H1 (cell line): ENCODE measurements around the gene IRF3. TPM values are rescaled to one million over a fixed set of nuclear protein-coding genes. Genes with fewer than 3 reads are reported as not detected.
A peak's percentile ranks its signal among the peaks of the same experiment; 100 is the strongest.

Experiments used
- BACH1 ChIP-seq: IDR thresholded peaks from 2 replicates; pipeline ENCODE4 v1.6.1; 2012; ENCODE audit warnings: low read length, improper control_type of control experiment
- BRCA1 ChIP-seq: IDR thresholded peaks from 2 replicates; pipeline ENCODE4 v1.6.1; 2012; ENCODE audit warnings: low read depth, low read length, improper control_type of control experiment
- CBX5 ChIP-seq: fragments of 300-800, 300-1000 bp; sonication (generic); IDR thresholded peaks from 2 replicates; pipeline ENCODE4 v1.7.1; 2016; ENCODE audit warnings: antibody characterized with exemption, low read length, low read depth
- CHD1 ChIP-seq: IDR thresholded peaks from 2 replicates; pipeline ENCODE4 v1.6.1; 2012; ENCODE audit warnings: low read depth, low read length, improper control_type of control experiment
- CHD2 ChIP-seq: IDR thresholded peaks from 2 replicates; pipeline ENCODE4 v1.6.1; 2012; ENCODE audit warnings: low read length, improper control_type of control experiment
- CREB1 ChIP-seq: IDR thresholded peaks from 2 replicates; pipeline ENCODE4 v1.6.1; 2012; ENCODE audit warnings: inconsistent platforms
- GABPA ChIP-seq: IDR thresholded peaks from 2 replicates; pipeline ENCODE4 v1.6.1; 2011; ENCODE audit warnings: mild to moderate bottlenecking, low read length, moderate library complexity, borderline replicate concordance; ENCODE audit not compliant: insufficient read depth
- HDAC2 ChIP-seq, 2 experiments: fragments of 300-600 bp in 1 of 2; sonication (generic) in 1 of 2; IDR thresholded peaks; 2 replicates each; pipeline ENCODE4 v1.6.1; 2011 to 2012; ENCODE audit warnings: low read depth in 2 of 2, low read length in 2 of 2, mild to moderate bottlenecking in 2 of 2, moderate library complexity in 2 of 2, borderline replicate concordance in 1 of 2, inconsistent platforms in 1 of 2
- JUND ChIP-seq: IDR thresholded peaks from 2 replicates; pipeline ENCODE4 v1.6.1; 2011; ENCODE audit warnings: mild to moderate bottlenecking, improper control_type of control experiment, low read length
- NANOG ChIP-seq: IDR thresholded peaks from 2 replicates; pipeline ENCODE4 v1.6.1; 2011; ENCODE audit warnings: low read length, low read depth, mild to moderate bottlenecking, inconsistent platforms; ENCODE audit not compliant: insufficient read depth, poor library complexity, severe bottlenecking
- RFX5 ChIP-seq: IDR thresholded peaks from 2 replicates; pipeline ENCODE4 v1.6.1; 2011; ENCODE audit warnings: low read depth, low read length, improper control_type of control experiment, borderline replicate concordance
- SAP30 ChIP-seq: fragments of 300-600 bp; sonication (generic); IDR thresholded peaks from 2 replicates; pipeline ENCODE4 v1.7.1; 2012; ENCODE audit warnings: low read length, moderate library complexity, mild to moderate bottlenecking, inconsistent platforms; ENCODE audit not compliant: insufficient read depth, insufficient replicate concordance
- SIX5 ChIP-seq: IDR thresholded peaks from 2 replicates; pipeline ENCODE4 v1.6.1; 2011; ENCODE audit warnings: mild to moderate bottlenecking, low read depth, low read length
- SP1 ChIP-seq: IDR thresholded peaks from 2 replicates; pipeline ENCODE4 v1.6.1; 2011; ENCODE audit warnings: low read depth, low read length
- TAF1 ChIP-seq: IDR thresholded peaks from 2 replicates; pipeline ENCODE4 v1.6.1; 2011; ENCODE audit warnings: mild to moderate bottlenecking, low read depth, low read length
- TAF7 ChIP-seq: optimal IDR thresholded peaks from 2 replicates; pipeline ENCODE3; 2011; ENCODE audit warnings: low read depth, mild to moderate bottlenecking, inconsistent platforms, low read length, moderate library complexity, borderline replicate concordance
- TEAD4 ChIP-seq: IDR thresholded peaks from 2 replicates; pipeline ENCODE4 v1.6.1; 2012; ENCODE audit warnings: low read depth, low read length, inconsistent platforms, mixed read lengths
- polyA plus RNA-seq, 7 experiments: library from polyadenylated mRNA; depleted of rRNA in 3 of 7; stranded (reverse) in 5 of 7; unstranded in 2 of 7; fragments of >200 nt in 5 of 7; fragments of 200-250 nt in 2 of 7; gene quantifications; 1 replicate in 5 of 7; 2 replicates in 1 of 7; 4 replicates in 1 of 7; pipeline versions ENCODE4 v1.2.1 to v1.2.3, GENCODE V29; 2011 to 2013; ENCODE audit warnings: missing spikeins in 2 of 7, mixed read lengths in 2 of 7
- total RNA-seq: library from RNA; stranded (reverse); fragmentation: NEBNext Ultra II Directional; extraction: Animal tissue kit (Norgen Biotek cat#: 25700); gene quantifications from 2 replicates; pipeline ENCODE4 v1.2.1, GENCODE V29; 2021
- TF ChIP-seq, protein P1 (sequence below): IDR thresholded peaks from 2 replicates; pipeline ENCODE4 v1.6.1; 2012; ENCODE audit warnings: low read length, inconsistent platforms
- TF ChIP-seq, protein P2 (sequence below): IDR thresholded peaks from 2 replicates; pipeline ENCODE4 v1.6.1; 2011; ENCODE audit warnings: low read depth, mild to moderate bottlenecking, low read length; ENCODE audit not compliant: insufficient read depth

IRF3 gene
- total and polyA plus RNA-seq, 2 of the 8 experiments (the other 6 are each of a cell fraction or from before 2014, with no cell fraction given) = 103 to 114 TPM

DNA sequence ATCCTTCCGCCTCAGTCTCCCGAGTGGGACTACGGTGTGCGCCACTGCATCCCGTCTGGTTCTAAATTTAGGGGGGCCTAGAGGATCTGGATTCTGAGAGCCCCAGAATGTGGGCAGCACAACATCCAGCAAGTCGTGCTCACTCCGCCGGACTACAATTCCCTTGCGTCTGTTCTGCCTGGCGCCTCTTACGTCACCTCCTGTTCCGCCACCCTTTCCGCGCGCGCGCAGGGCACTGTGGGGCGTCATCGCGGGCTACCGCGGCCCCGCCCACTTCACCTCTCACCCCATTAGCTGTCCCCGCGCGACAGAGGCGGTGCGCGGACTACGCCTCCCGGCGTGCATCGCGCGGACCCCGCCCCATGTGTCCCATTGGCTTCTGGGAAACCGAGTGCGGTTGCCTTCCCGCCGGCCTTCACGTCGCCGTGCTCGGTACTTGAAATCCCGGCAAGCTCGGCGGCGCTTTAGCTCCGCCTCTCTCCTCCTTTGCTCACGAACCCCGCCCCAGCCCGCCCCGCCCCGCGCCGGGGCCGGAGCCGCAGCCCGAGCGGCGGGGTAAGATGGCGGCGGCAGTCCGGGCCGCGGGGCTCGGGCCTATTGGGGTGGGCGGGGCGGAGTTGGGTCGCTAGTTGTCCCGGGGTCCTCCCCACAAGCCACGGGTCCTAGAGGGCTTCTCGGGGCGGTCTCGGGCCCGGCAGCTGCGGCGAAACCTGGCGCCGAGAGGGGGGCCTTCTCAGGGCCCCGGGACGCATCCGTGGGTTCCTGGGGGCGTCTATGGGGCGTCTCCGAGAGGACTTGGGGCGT lies 23.8 kb downstream of the IRF3 start, which contains the start of gene SCAF1 (continued):
- TF ChIP-seq JUND (peak; percentile 77), TAF1 (peak; percentile 63; the same call in 1 of the 2 replicates), NANOG (peak; percentile 1), BACH1 (peak; percentile 99), CHD1 (no peak), CREB1 (peak; percentile 95), TAF7 (peak; percentile 22), BRCA1 (no peak), SAP30 (no peak), GABPA (peak; percentile 74; the same call in 1 of the 2 replicates), CHD2 (peak; percentile 82), TEAD4 (peak; percentile 50; the same call in 1 of the 2 replicates), SP1 (peak; percentile 86), HDAC2 (IDR thresholded peaks at IDR 0.05; ENCODE audit: borderline replicate concordance in 1 of 2, low read depth in 2 of 2, low read length in 2 of 2) (peak; percentile 98 to 99), SIX5 (peak; percentile 90), RFX5 (no peak), CBX5 (no peak)
- TF ChIP-seq, protein P1, sequence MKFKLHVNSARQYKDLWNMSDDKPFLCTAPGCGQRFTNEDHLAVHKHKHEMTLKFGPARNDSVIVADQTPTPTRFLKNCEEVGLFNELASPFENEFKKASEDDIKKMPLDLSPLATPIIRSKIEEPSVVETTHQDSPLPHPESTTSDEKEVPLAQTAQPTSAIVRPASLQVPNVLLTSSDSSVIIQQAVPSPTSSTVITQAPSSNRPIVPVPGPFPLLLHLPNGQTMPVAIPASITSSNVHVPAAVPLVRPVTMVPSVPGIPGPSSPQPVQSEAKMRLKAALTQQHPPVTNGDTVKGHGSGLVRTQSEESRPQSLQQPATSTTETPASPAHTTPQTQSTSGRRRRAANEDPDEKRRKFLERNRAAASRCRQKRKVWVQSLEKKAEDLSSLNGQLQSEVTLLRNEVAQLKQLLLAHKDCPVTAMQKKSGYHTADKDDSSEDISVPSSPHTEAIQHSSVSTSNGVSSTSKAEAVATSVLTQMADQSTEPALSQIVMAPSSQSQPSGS = no peak
- TF ChIP-seq, protein P2, sequence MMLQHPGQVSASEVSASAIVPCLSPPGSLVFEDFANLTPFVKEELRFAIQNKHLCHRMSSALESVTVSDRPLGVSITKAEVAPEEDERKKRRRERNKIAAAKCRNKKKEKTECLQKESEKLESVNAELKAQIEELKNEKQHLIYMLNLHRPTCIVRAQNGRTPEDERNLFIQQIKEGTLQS = peak; percentile 61
